ENCODE measurements around the gene TRO. TPM values are rescaled to one million over a fixed set of nuclear protein-coding genes. Genes with fewer than 3 reads are reported as not detected.
A peak's percentile ranks its signal among the peaks of the same experiment; 100 is the strongest.

The TRO gene, protein sequence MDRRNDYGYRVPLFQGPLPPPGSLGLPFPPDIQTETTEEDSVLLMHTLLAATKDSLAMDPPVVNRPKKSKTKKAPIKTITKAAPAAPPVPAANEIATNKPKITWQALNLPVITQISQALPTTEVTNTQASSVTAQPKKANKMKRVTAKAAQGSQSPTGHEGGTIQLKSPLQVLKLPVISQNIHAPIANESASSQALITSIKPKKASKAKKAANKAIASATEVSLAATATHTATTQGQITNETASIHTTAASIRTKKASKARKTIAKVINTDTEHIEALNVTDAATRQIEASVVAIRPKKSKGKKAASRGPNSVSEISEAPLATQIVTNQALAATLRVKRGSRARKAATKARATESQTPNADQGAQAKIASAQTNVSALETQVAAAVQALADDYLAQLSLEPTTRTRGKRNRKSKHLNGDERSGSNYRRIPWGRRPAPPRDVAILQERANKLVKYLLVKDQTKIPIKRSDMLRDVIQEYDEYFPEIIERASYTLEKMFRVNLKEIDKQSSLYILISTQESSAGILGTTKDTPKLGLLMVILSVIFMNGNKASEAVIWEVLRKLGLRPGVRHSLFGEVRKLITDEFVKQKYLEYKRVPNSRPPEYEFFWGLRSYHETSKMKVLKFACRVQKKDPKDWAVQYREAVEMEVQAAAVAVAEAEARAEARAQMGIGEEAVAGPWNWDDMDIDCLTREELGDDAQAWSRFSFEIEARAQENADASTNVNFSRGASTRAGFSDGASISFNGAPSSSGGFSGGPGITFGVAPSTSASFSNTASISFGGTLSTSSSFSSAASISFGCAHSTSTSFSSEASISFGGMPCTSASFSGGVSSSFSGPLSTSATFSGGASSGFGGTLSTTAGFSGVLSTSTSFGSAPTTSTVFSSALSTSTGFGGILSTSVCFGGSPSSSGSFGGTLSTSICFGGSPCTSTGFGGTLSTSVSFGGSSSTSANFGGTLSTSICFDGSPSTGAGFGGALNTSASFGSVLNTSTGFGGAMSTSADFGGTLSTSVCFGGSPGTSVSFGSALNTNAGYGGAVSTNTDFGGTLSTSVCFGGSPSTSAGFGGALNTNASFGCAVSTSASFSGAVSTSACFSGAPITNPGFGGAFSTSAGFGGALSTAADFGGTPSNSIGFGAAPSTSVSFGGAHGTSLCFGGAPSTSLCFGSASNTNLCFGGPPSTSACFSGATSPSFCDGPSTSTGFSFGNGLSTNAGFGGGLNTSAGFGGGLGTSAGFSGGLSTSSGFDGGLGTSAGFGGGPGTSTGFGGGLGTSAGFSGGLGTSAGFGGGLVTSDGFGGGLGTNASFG (N-terminal part only)
- total RNA-seq (11.3 and 13.0 TPM in 2 replicates), polyA plus RNA-seq (9.0 and 13.6 TPM in 2 replicates), polyA minus RNA-seq (ENCODE audit: low replicate concordance) (11.9 and 21.4 TPM in 2 replicates)
- polyA plus RNA-seq (2012), result 7.0 and 10.2 TPM in 2 replicates

GRCh38 chrX:54920610-54921426 lies at the start of gene TRO:
TRO (plus strand) TSS chrX:54920824; CDS start chrX:54922247, 1,423 bp downstream.
- no peaks in the 10 kb centered on the region for H3K4me1 ChIP-seq (ENCODE audit: control insufficient read depth, extremely low read depth, insufficient read depth, low read length)
- H3K9me3 ChIP-seq (ENCODE audit: control insufficient read depth, insufficient read depth, low read depth, low read length), result no peaks in the 10 kb centered on the region
- H3K27ac ChIP-seq (ENCODE audit: insufficient read depth, low read length), result no peak within 1 kb of the TSS
- H3K9ac ChIP-seq (ENCODE audit: insufficient read depth, low read length), result peak within 1 kb of the TSS; percentile 13
- H3K4me2 ChIP-seq (ENCODE audit: extremely low read depth, insufficient read depth, low read length), result peak within 1 kb of the TSS; percentile 78
- H3K27me3 ChIP-seq (ENCODE audit: control insufficient read depth, insufficient read depth, low read length), result no peaks in the 10 kb centered on the region
- DNase-seq (ENCODE audit: low read depth in 2 of 2), result peak; percentile 13 to 29
- H2AFZ ChIP-seq (ENCODE audit: low read length), result peak within 1 kb of the TSS; percentile 73
- no peak for TF ChIP-seq EZH2 (IDR thresholded peaks at IDR 0.05; ENCODE audit: low read length, missing control alignments)
- TF ChIP-seq, protein P1, sequence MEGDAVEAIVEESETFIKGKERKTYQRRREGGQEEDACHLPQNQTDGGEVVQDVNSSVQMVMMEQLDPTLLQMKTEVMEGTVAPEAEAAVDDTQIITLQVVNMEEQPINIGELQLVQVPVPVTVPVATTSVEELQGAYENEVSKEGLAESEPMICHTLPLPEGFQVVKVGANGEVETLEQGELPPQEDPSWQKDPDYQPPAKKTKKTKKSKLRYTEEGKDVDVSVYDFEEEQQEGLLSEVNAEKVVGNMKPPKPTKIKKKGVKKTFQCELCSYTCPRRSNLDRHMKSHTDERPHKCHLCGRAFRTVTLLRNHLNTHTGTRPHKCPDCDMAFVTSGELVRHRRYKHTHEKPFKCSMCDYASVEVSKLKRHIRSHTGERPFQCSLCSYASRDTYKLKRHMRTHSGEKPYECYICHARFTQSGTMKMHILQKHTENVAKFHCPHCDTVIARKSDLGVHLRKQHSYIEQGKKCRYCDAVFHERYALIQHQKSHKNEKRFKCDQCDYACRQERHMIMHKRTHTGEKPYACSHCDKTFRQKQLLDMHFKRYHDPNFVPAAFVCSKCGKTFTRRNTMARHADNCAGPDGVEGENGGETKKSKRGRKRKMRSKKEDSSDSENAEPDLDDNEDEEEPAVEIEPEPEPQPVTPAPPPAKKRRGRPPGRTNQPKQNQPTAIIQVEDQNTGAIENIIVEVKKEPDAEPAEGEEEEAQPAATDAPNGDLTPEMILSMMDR (conservative IDR thresholded peaks at IDR 0.05 in 1 of 2, IDR thresholded peaks at IDR 0.05 in 1 of 2; ENCODE audit: low read depth in 1 of 2, low read length in 2 of 2), result peak; percentile 26 to 39
- H3K36me3 ChIP-seq (ENCODE audit: control insufficient read depth, insufficient read depth, low read length), result no peaks in the 10 kb centered on the region
- no peaks in the 10 kb centered on the region for H4K20me1 ChIP-seq (ENCODE audit: control insufficient read depth, extremely low read depth, insufficient read depth, low read length)
- H3K4me3 ChIP-seq (replicated peaks in 1 of 4; ENCODE audit: control extremely low read depth in 1 of 4, insufficient read depth in 1 of 4, low read depth in 3 of 4, low read length in 4 of 4), result peak within 1 kb of the TSS; percentile 52 to 94 (median 66)
- no peaks in the 10 kb centered on the region for H3K79me2 ChIP-seq (ENCODE audit: control insufficient read depth, insufficient read depth, low read length)

DNA sequence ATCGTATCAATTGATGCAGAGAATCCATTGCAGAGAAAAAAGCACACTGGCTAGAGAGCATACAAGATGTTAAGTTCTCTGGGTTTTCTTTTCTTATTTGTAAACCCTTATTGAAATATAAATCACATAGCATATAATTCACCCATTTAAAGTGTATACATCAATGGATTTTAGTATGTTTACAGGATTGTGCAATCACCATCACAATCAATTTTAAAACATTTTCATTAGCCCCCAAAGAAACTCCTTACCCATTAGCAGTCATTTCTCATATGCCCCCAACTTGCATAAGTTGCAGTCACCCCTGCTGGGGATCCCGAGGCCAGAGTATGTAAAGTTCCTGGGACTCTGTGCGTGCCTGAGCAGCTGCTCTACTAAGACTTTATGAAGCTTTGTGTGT lies 34.9 kb upstream of the TRO start:
- TF ChIP-seq EZH2 (IDR thresholded peaks at IDR 0.05; ENCODE audit: low read length, missing control alignments), result no peak
- TF ChIP-seq, protein P1 (conservative IDR thresholded peaks at IDR 0.05 in 1 of 2, IDR thresholded peaks at IDR 0.05 in 1 of 2; ENCODE audit: low read depth in 1 of 2, low read length in 2 of 2), result no peak
- Histone ChIP-seq H3K4me1 (ENCODE audit: control insufficient read depth, extremely low read depth, insufficient read depth, low read length) (no peaks in the 10 kb centered on the region), H3K4me3 (replicated peaks in 1 of 4; ENCODE audit: control extremely low read depth in 1 of 4, insufficient read depth in 1 of 4, low read depth in 3 of 4, low read length in 4 of 4) (no peak overlapping the region), H3K9me3 (ENCODE audit: control insufficient read depth, insufficient read depth, low read depth, low read length) (no peaks in the 10 kb centered on the region), H3K27ac (ENCODE audit: insufficient read depth, low read length) (no peak overlapping the region), H3K79me2 (ENCODE audit: control insufficient read depth, insufficient read depth, low read length) (no peaks in the 10 kb centered on the region), H3K9ac (ENCODE audit: insufficient read depth, low read length) (no peak overlapping the region), H3K4me2 (ENCODE audit: extremely low read depth, insufficient read depth, low read length) (no peak overlapping the region), H4K20me1 (ENCODE audit: control insufficient read depth, extremely low read depth, insufficient read depth, low read length) (no peaks in the 10 kb centered on the region), H2AFZ (ENCODE audit: low read length) (no peak overlapping the region), H3K36me3 (ENCODE audit: control insufficient read depth, insufficient read depth, low read length) (no peaks in the 10 kb centered on the region), H3K27me3 (ENCODE audit: control insufficient read depth, insufficient read depth, low read length) (no peaks in the 10 kb centered on the region)
- no peak for DNase-seq (ENCODE audit: low read depth in 2 of 2)

Data from fibroblast of lung (primary cell).